ENCODE results near the gene MST1R. TPM values are rescaled to one million over a fixed set of nuclear protein-coding genes. Genes with fewer than 3 reads are reported as not detected.

The MST1R gene
- total and polyA plus RNA-seq, 2 experiments from 2014 or later = 3.7 to 3.9 TPM

GRCh38 chr3:49930922-49931321 lies 27.2 kb upstream of the MST1R start:
- Histone ChIP-seq H3K4me3 (no peak overlapping the region), H3K79me2 (replicated peaks; ENCODE audit: insufficient read depth) (no peaks in the 10 kb centered on the region), H3K4me2 (peak overlapping the region; percentile 80; the same call in 1 of the 2 replicates), H3F3A (replicated peaks; ENCODE audit: low read depth) (peaks cover 5% of the 10 kb centered on the region; the same call in 1 of the 2 replicates), H3K27me3 (ENCODE audit: insufficient read depth) (no peaks in the 10 kb centered on the region), H3K36me3 (ENCODE audit: insufficient read depth) (no peaks in the 10 kb centered on the region), H3K9me2 (ENCODE audit: insufficient read depth) (no peaks in the 10 kb centered on the region; the same call in 1 of the 2 replicates), H3K27ac (ENCODE audit: low read depth) (peak overlapping the region; percentile 24; the same call in 1 of the 2 replicates), H4K20me1 (replicated peaks; ENCODE audit: insufficient read depth) (no peaks in the 10 kb centered on the region), H2AFZ (peak overlapping the region; percentile 89), H3K4me1 (ENCODE audit: insufficient read depth) (peaks cover 19% of the 10 kb centered on the region)
- DNase-seq (ENCODE audit: low spot score) (peak; percentile 94), ATAC-seq (peak; percentile 69)
- TF ChIP-seq STAT1 (IDR thresholded peaks at IDR 0.05; ENCODE audit: unreplicated experiment) = no peak
- no peak for TF ChIP-seq ZNF331 (CRISPR knock-in tag; IDR thresholded peaks at IDR 0.05; ENCODE audit: low read depth)
- no peak for TF ChIP-seq EZH2phosphoT487 (IDR thresholded peaks at IDR 0.05; ENCODE audit: unreplicated experiment)
- no peak for TF ChIP-seq JUNB (IDR thresholded peaks at IDR 0.05; ENCODE audit: unreplicated experiment)
- TF ChIP-seq, protein P1, sequence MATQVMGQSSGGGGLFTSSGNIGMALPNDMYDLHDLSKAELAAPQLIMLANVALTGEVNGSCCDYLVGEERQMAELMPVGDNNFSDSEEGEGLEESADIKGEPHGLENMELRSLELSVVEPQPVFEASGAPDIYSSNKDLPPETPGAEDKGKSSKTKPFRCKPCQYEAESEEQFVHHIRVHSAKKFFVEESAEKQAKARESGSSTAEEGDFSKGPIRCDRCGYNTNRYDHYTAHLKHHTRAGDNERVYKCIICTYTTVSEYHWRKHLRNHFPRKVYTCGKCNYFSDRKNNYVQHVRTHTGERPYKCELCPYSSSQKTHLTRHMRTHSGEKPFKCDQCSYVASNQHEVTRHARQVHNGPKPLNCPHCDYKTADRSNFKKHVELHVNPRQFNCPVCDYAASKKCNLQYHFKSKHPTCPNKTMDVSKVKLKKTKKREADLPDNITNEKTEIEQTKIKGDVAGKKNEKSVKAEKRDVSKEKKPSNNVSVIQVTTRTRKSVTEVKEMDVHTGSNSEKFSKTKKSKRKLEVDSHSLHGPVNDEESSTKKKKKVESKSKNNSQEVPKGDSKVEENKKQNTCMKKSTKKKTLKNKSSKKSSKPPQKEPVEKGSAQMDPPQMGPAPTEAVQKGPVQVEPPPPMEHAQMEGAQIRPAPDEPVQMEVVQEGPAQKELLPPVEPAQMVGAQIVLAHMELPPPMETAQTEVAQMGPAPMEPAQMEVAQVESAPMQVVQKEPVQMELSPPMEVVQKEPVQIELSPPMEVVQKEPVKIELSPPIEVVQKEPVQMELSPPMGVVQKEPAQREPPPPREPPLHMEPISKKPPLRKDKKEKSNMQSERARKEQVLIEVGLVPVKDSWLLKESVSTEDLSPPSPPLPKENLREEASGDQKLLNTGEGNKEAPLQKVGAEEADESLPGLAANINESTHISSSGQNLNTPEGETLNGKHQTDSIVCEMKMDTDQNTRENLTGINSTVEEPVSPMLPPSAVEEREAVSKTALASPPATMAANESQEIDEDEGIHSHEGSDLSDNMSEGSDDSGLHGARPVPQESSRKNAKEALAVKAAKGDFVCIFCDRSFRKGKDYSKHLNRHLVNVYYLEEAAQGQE (IDR thresholded peaks at IDR 0.05; ENCODE audit: unreplicated experiment) = no peak
- TF ChIP-seq CTCF (conservative IDR thresholded peaks at IDR 0.05; ENCODE audit: low read depth in 2 of 2) = peak; percentile 38 to 60
- Mint-ChIP-seq H3K4me3 (peak overlapping the region; percentile 50), H3K4me1 (peaks cover 21% of the 10 kb centered on the region), H3K36me3 (ENCODE audit: low read depth) (no peaks in the 10 kb centered on the region), H3K27me3 (ENCODE audit: insufficient read depth, low read depth, poor library complexity) (peaks cover 15% of the 10 kb centered on the region), H3K9me3 (no peaks in the 10 kb centered on the region), H3K27ac (peak overlapping the region; percentile 86)

GRCh38 chr3:49930168-49930690 lies 26.6 kb upstream of the MST1R start:
- peak overlapping the region; percentile 83 for H3K4me3 ChIP-seq
- no peaks in the 10 kb centered on the region for H4K20me1 ChIP-seq (replicated peaks; ENCODE audit: insufficient read depth)
- ATAC-seq = peak; percentile 2
- peak overlapping the region; percentile 80 for H3K4me2 ChIP-seq
- H3K79me2 ChIP-seq (replicated peaks; ENCODE audit: insufficient read depth) = no peaks in the 10 kb centered on the region
- peaks cover 15% of the 10 kb centered on the region for H3K27me3 Mint-ChIP-seq (ENCODE audit: insufficient read depth, low read depth, poor library complexity)
- H3K4me1 Mint-ChIP-seq = peaks cover 21% of the 10 kb centered on the region
- peak overlapping the region; percentile 90 for H3K4me3 Mint-ChIP-seq
- peak overlapping the region; percentile 95 for H3K27ac Mint-ChIP-seq
- no peaks in the 10 kb centered on the region for H3K9me3 Mint-ChIP-seq
- H3K4me1 ChIP-seq (ENCODE audit: insufficient read depth) = peaks cover 19% of the 10 kb centered on the region
- no peaks in the 10 kb centered on the region for H3K36me3 Mint-ChIP-seq (ENCODE audit: low read depth)
- peaks cover 5% of the 10 kb centered on the region; the same call in 1 of the 2 replicates for H3F3A ChIP-seq (replicated peaks; ENCODE audit: low read depth)
- no peaks in the 10 kb centered on the region for H3K27me3 ChIP-seq (ENCODE audit: insufficient read depth)
- H2AFZ ChIP-seq = peak overlapping the region; percentile 77
- H3K9me2 ChIP-seq (ENCODE audit: insufficient read depth) = no peaks in the 10 kb centered on the region; the same call in 1 of the 2 replicates
- peak overlapping the region; percentile 10 for H3K27ac ChIP-seq (ENCODE audit: low read depth)
- DNase-seq (ENCODE audit: low spot score) = peak; percentile 28
- no peaks in the 10 kb centered on the region for H3K36me3 ChIP-seq (ENCODE audit: insufficient read depth)
- TF ChIP-seq, protein P1 (IDR thresholded peaks at IDR 0.05; ENCODE audit: unreplicated experiment) = no peak
- TF ChIP-seq EZH2 (IDR thresholded peaks at IDR 0.05; ENCODE audit: low read depth, unreplicated experiment) = no peak
- TF ChIP-seq NANOG (IDR thresholded peaks at IDR 0.05; ENCODE audit: borderline replicate concordance) = no peak
- no peak for TF ChIP-seq ZNF114 (CRISPR knock-in tag; IDR thresholded peaks at IDR 0.05)
- no peak for TF ChIP-seq ETS1 (IDR thresholded peaks at IDR 0.05)
- TF ChIP-seq CREB1 (CRISPR knock-in tag; IDR thresholded peaks at IDR 0.05; ENCODE audit: low read depth) = no peak
- no peak for TF ChIP-seq JUNB (IDR thresholded peaks at IDR 0.05; ENCODE audit: unreplicated experiment)
- no peak for TF ChIP-seq CTCF (conservative IDR thresholded peaks at IDR 0.05; ENCODE audit: low read depth in 2 of 2)
